ENCODE measurements around the gene LIME1.

GRCh38 chr20:63783970-63784369, 47.5 kb downstream of the LIME1 start:
- TF ChIP-seq POLR2A (IDR thresholded peaks at IDR 0.05; ENCODE audit: low read depth, low read length) (no peak), CTCF (conservative IDR thresholded peaks at IDR 0.05; ENCODE audit: low read depth, low read length) (no peak)

Data from IMR-90 (cell line).